ENCODE results near the gene MILR1. TPM values are rescaled to one million over a fixed set of nuclear protein-coding genes. Genes with fewer than 3 reads are reported as not detected.
"Not testable (repeated sequence)": the region's sequence is repeated elsewhere in the genome, so short reads cannot be mapped to it uniquely, and the experiment has no call there.

MILR1 gene, protein sequence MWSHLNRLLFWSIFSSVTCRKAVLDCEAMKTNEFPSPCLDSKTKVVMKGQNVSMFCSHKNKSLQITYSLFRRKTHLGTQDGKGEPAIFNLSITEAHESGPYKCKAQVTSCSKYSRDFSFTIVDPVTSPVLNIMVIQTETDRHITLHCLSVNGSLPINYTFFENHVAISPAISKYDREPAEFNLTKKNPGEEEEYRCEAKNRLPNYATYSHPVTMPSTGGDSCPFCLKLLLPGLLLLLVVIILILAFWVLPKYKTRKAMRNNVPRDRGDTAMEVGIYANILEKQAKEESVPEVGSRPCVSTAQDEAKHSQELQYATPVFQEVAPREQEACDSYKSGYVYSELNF
- total RNA-seq = 13.5 TPM

- ATAC-seq (peak; percentile 98), DNase-seq (ENCODE audit: low spot score) (no peak)
- intact Hi-C loops (cut with DNase I) = no loop called here
Observed at GRCh38 chr17:64448665-64449512, at the start of gene MILR1. Gene MILR1 (plus strand): TSS chr17:64449115. CDS start chr17:64449169, 54 bp downstream.

DNA sequence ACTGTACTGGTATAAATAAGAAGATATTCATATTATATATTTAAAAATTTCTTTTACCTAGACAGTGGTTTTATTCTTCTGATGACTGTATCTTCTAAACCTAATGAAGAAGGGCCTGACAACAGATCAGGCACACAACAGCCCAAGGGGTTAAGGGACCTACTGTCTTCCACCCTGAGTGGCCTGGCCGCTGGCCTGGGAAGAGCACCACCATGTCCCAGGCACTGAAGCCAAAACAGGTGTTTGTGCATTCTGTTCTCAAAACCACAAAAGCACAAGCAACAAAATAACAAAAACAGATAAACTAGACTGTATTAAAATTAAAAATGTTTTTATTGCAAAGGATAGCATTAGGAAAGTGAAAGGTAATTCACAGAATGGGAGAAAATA lies 49.2 kb upstream of the MILR1 start:
- intact Hi-C loops (cut with DNase I) = no loop called here
- ATAC-seq (no peak), DNase-seq (ENCODE audit: low spot score) (no peak)

DNA sequence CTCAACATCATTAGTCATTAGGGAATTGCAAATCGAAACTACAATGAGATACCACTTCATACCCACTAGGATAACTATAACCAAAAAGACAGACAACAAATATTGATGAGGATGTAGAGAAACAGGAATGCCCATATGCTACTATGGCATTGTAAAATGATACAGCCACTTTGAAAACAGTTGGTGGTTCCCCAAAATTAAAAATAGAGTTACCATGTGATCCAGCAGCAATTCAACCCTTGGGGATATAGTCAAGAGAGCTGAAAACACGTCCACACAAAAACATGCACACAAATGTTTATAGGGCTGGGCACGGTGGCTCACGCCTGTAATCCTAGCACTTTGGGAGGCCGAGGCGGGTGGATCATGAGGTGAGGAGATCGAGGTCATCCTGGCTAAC lies 48.3 kb upstream of the MILR1 start:
- no peak for ATAC-seq
- intact Hi-C loops (cut with DNase I) = no loop called here
- DNase-seq (ENCODE audit: low spot score) = no peak

DNA sequence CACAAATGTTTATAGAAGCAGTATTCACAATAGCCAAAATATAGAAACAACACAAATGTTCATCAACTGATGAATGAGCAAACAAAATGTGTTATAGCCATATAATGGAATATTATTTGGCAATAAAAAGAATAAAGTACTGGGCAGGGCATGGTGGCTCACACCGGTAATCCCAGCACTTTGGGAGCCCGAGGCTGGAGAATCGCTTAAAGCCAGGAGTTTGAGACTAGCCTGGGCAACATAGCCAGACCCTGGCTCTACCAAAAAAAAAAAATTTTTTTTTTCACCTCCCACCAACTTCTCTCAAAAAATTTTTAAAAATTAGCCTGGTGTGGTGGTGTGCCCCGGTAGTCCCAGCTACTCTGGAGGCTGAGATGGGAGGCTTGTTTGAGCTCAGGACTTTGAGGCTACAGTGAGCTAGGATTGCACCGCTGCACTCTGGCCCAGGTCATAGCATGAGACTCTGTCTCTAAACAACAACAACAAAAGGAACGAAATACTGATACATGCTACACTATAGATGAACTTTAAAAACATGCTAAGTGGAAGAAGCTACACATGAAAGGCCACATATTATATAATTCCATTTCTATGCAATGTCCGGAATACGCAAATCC lies 47.6 kb upstream of the MILR1 start:
- ATAC-seq (no peak), DNase-seq (ENCODE audit: low spot score) (no peak)
- intact Hi-C loops (cut with DNase I) = no loop called here

- DNase-seq (ENCODE audit: low spot score) (no peak), ATAC-seq (no peak)
- intact Hi-C loops (cut with DNase I) = no loop called here
Observed at GRCh38 chr17:64401941-64402340, 47.0 kb upstream of the MILR1 start.

DNA sequence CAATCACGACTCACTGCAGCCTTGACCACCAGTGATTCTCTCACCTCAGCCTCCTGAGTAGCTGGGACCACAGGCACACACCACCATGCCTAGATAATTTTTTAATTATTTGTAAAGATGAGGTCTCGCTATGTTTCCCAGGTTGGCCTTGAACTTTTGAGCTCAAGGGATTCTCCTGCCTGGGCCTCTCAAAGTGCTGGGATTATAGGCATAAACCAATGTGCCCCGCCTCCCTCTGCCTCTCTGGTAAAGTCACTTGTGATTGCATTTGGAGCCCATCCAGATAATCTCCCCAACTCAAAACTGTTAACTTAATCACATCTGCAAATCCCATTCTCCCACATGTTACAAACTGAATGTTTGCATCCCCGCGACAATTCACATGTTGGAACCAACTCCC lies 46.4 kb upstream of the MILR1 start:
- no peak for DNase-seq (ENCODE audit: low spot score)
- intact Hi-C loops (cut with DNase I) = no loop called here
- no peak for ATAC-seq

- ATAC-seq (no peak), DNase-seq (ENCODE audit: low spot score) (no peak)
- intact Hi-C loops (cut with DNase I) = no loop called here
Observed at GRCh38 chr17:64403881-64404460, 44.9 kb upstream of the MILR1 start.

DNA sequence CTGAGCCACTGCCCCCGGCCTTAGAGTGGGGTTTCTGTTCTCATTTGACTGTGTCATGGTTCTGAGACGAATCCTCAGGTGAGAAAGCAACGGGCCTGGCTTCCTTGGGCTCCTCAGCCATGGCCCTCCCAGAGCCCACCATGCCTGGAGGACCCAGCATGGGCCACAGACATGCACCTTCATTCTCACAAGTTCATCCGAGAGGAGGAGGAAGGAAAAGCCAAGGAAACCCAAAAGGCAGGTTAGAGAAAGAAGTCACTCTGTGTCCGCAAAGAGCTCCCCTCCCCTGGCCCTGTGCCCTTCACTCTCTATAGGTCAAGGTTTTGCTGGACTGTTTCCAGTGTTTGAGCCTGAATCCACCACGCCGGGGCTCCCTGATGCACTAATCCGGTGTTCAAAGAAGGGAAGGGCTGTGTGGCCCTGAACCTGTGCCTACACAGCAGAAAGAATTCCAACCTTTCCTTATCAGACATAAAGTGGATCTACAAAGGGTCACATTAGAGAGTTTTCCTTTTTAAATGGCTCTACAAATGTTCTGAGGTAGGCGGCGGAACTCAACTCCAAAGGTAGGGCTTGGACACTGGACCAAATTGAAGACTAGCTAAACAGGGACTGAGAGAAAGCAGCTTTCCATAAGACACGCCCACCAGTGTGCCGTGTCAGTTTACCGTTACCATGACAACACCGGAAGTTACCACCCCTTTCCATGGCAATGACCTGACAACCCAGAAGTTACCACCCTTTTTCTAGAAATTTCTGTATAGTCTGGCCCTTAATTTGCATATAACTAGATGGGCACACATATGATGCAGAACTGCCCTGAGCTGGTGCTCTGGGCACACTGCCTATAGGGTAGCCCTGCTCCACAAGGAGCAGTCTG lies 42.4 kb upstream of the MILR1 start:
- DNase-seq (ENCODE audit: low spot score) (no peak), ATAC-seq (no peak)
- intact Hi-C loops (cut with DNase I) = no loop called here

GRCh38 chr17:64410750-64411490 lies 38.0 kb upstream of the MILR1 start:
- intact Hi-C loops (cut with DNase I) = no loop called here
- ATAC-seq (peak; percentile 35), DNase-seq (ENCODE audit: low spot score) (no peak)

DNA sequence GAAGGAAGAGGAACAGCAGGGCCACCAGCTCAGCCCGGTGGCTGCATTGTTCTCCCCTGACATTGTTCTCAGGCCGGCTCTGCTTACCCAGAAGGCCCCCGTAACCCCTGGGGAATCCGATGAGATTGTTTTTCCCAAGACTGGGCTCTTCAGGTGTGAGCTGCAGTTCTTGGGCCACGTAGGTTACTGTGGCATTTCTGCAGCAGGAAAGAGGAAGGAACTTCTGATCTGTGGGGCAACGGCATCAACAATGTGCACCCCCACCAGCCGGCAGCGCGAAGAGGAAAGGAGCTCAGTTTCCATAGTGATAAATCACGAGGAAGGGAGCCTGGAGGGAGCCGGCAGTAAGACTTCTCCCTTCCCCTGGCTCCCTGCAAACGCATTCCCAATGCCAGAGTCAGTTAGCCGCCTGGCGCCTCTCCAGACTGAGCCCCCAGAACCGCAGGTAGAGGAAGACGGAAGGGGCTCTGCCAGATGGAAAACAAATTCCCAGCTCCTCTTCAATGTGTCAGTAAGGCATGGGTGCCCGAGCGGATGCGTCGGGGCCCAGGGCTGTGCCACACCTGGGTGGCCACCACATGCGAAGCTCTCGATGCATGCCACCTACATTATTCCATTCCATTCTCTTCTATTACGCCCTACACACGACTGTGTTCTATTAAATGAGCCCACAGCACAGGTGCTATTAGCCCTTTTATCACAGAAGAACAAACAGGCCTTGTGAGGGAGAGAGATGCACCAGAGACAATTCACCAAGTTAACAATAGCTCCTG lies 36.7 kb upstream of the MILR1 start:
- DNase-seq (ENCODE audit: low spot score) (peak; percentile 75), ATAC-seq (peak; percentile 80)
- intact Hi-C loops (cut with DNase I) = no loop called here

DNA sequence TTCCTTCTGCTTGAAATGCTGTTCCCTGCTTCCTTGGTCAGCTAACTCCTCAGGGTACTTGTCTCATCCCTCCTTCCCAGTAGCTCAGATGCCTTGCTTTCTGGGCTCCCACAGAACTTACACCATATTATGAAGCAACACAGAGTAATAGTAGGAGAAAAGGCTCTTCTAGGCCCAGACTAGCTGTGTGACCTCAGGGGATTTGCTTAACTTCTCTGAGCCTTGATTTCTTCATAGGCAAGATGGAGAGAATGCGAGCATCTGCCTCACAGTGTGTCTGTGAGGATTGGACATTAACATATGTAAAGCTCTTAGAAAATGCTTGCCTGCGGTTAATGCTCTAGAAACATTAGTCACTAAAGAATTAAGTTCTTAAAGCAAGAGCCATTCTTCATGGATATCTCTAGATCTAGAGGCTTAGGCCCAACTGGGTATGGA lies 36.0 kb upstream of the MILR1 start:
- ATAC-seq (no peak), DNase-seq (ENCODE audit: low spot score) (no peak)
- intact Hi-C loops (cut with DNase I) = no loop called here

- ATAC-seq = no peak
- intact Hi-C loops (cut with DNase I) = no loop called here
- no peak for DNase-seq (ENCODE audit: low spot score)
Observed at GRCh38 chr17:64413513-64413912, 35.4 kb upstream of the MILR1 start.

GRCh38 chr17:64418506-64419339 lies 30.2 kb upstream of the MILR1 start:
- peak; percentile 69 for ATAC-seq
- no peak for DNase-seq (ENCODE audit: low spot score)
- intact Hi-C loops (cut with DNase I) = no loop called here

DNA sequence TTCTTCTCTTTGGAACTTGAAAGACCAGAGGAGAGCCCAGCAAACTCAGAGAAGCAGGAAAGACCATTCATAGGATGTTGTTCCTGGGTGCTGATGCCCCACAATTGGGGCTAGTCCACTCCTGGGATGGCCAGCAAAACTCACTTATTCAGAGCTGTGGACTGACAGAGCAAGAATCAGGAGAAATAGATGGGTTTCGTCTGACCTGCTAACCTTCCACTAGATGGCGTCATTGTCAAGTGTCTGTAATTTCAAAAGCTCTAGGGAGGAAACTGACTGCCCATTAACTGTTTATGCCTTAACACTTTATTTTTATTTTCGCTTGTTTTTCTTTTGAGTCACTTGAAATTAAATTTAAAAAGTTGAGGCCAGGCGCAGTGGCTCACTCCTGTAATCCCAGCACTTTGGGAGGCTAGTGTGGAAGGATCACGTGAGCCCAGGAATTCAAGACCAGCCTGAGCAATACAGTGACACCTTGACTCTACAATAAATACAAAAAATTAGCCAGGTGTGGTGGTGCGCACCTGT lies 28.7 kb upstream of the MILR1 start:
- ATAC-seq = peak; percentile 84
- intact Hi-C loops (cut with DNase I) = loop anchor here (1.0 kb wide), 1 partner anchor 113 kb away; no protein-coding TSS in a partner anchor
- peak; percentile 22 for DNase-seq (ENCODE audit: low spot score)

DNA sequence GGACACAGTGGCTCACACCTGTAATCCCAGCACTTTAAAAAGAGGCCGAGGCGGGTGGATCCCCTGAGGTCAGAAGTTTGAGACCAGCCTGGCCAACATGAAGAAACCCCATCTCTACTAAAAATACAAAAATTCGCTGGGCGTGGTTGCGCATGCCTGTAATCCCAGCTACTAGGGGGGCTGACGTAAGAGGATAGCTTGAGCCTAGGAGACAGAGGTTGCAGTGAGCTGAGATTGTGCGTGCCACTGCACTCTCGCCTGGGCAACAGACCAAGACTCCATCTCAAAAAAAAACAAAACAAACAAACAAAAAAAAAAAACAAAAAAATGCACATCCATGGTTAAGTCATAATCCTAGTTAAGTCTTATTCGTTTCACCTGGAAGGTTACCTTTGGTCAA lies 26.8 kb upstream of the MILR1 start:
- intact Hi-C loops (cut with DNase I); ATAC-seq; DNase-seq (ENCODE audit: low spot score): not testable (repeated sequence)

DNA sequence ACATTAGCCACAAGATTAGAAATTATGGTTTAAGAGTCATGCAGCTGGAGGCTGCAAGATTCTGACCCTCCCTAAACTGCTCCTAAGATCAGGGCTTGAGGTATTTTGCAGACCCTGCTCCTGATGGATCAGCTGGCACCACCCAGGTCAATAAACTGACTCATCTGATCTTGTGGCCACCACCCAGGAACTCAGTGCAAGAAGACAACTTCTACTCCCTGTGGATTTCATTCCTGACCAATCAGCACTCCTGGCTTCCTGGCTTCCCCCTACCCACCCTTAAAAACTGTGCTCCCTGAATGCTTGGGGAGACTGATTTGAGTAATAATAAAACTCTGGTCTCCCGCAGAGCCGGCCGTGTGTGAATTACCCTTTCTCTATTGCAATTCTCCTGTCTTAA lies 25.0 kb upstream of the MILR1 start:
- ATAC-seq = no peak
- intact Hi-C loops (cut with DNase I) = no loop called here
- DNase-seq (ENCODE audit: low spot score) = no peak
